HG02759 (cell line): ENCODE measurements around the gene AGRN.
"Not testable (repeated sequence)": the region's sequence is repeated elsewhere in the genome, so short reads cannot be mapped to it uniquely, and the experiment has no call there.

Source experiments
- ATAC-seq: cut with Tn5 transposase; IDR thresholded peaks from one replicate; pipeline ENCODE4 v1.9.1; 2021; ENCODE audit warnings: mild to moderate bottlenecking, moderate library complexity; ENCODE audit not compliant: unreplicated experiment

The AGRN gene

GRCh38 chr1:1049318-1050165, 29.6 kb downstream of the AGRN start:
- no peak for ATAC-seq

DNA sequence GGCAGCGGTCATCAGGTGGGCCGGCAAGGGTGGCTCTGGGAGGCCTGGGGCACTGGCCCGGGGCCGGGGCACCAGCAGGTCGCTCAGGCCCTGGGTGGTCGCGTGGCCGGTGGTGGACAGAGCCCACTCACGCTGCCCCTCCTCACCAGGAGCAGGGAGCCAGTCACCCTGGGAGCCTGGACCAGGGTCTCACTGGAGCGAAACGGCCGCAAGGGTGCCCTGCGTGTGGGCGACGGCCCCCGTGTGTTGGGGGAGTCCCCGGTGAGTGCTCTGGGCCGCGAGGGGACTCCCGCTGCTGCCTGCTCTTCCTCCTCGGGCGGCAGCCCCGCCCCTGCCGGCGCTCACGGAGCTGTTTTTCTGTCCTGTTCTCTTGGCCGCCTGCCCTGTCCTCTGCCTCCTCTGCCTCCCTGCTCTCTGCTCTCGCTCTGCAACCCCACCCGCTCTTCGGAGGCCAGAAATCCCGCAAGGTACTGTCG, 30.7 kb downstream of the AGRN start:
- ATAC-seq, result no peak

DNA sequence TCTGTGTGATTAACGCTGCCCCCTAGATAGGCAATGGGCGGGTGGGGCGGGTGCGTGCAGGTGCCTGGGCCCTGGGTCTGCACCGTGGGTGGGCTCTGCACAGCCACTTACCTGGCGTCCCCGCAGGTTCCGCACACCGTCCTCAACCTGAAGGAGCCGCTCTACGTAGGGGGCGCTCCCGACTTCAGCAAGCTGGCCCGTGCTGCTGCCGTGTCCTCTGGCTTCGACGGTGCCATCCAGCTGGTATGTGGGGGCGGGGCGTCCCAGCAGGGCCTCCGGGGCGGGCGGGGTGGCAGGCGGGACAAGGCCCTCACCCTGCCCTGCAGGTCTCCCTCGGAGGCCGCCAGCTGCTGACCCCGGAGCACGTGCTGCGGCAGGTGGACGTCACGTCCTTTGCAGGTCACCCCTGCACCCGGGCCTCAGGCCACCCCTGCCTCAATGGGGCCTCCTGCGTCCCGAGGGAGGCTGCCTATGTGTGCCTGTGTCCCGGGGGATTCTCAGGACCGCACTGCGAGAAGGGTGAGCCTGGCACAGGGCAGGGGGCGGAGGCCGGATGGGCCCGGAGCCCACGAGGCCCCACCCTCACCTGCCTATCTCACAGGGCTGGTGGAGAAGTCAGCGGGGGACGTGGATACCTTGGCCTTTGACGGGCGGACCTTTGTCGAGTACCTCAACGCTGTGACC, 31.3 kb downstream of the AGRN start:
- no peak for ATAC-seq

DNA sequence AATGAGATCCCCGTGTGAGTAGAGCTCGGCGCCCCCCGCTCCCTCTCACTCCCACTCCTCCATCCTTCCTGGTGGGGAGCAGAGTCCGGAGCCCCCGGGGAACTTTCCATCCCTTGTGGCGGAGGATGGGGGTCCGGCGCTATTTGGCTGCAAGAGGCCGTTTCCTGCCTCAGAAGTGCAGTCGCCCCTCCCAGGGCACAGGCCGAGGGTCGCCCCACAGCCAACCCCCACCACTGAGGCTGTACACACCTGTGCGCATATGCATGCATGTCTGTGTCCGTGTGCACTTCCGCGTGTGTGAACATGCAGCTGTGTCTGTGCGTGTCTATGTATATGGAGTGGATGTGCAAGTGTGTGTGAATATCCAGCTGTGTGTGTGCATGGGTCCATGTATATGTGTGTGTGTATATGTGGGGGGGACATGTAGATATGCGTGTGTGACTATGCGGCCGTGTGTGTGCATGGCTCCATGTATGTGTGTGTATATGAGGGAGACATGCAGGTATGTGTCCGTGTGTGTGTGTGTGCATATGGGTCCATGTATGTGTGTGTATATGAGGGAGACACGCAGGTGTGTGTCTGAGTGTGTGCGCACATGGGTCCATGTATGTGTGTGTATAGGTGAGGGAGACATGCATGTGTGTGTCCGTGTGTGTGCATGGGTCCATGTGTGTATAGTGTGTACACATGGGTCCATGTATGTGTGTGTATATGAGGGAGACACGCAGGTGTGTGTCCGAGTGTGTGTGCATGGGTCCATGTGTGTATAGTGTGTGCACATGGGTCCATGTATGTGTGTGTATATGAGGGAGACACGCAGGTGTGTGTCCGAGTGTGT, 32.3 kb downstream of the AGRN start:
- no peak for ATAC-seq

DNA sequence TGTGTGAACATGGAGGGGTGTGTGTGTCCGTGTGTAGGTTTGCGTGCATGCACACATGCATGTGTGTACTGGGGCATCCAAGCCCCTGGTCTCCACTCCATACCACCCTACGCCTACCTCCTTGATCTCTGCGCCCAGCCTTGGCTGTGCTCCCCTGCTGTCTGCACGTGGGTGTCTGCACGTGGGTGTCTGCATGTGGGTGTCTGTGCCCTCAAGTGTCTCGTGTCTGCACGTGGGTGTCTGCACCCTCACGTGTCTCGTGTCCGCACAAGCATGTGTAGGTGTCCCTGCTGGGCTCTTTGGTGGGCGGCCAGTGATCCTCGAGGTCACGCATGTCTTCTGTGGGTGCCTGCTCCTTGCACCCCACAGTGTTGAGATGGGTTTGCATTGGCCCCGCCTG, 33.1 kb downstream of the AGRN start:
- ATAC-seq, result no peak

DNA sequence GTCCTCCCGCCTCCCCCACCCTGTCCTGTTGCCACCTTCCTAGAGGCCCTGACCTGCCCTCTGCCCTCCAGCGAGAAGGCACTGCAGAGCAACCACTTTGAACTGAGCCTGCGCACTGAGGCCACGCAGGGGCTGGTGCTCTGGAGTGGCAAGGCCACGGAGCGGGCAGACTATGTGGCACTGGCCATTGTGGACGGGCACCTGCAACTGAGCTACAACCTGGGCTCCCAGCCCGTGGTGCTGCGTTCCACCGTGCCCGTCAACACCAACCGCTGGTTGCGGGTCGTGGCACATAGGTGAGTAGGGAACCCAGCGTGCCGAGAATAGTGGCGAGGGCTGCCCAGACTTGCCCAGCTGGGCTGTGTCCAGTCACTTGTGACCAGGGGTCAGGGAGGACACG, 33.8 kb downstream of the AGRN start:
- ATAC-seq, result no peak

DNA sequence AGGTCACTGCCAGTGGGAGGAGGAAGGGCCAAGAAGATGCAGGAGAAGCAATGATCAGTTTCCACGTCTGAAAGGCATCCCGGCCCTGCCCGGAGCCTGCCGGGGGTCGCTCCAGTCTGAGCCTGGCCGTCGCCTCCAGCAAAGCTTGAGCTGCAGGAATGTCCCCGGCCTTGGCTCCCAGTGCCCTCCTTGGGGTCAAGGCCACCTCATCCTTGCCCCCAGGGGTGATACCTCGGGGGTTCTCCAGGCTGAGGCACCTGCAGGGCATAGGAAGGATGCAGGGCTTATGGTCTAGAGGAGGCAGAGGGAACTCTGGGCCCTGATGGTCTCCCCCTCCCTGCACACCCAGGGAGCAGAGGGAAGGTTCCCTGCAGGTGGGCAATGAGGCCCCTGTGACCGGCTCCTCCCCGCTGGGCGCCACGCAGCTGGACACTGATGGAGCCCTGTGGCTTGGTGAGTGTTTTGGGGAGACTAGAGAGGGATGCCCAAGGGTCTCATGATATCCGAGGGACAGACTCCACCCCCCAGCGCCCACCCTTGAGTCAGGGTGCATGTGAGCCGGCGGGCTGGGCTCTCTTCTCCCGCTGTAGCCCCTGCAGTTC, 34.3 kb downstream of the AGRN start:
- no peak for ATAC-seq

GRCh38 chr1:1054971-1055370, 35.1 kb downstream of the AGRN start:
- ATAC-seq, result no peak

DNA sequence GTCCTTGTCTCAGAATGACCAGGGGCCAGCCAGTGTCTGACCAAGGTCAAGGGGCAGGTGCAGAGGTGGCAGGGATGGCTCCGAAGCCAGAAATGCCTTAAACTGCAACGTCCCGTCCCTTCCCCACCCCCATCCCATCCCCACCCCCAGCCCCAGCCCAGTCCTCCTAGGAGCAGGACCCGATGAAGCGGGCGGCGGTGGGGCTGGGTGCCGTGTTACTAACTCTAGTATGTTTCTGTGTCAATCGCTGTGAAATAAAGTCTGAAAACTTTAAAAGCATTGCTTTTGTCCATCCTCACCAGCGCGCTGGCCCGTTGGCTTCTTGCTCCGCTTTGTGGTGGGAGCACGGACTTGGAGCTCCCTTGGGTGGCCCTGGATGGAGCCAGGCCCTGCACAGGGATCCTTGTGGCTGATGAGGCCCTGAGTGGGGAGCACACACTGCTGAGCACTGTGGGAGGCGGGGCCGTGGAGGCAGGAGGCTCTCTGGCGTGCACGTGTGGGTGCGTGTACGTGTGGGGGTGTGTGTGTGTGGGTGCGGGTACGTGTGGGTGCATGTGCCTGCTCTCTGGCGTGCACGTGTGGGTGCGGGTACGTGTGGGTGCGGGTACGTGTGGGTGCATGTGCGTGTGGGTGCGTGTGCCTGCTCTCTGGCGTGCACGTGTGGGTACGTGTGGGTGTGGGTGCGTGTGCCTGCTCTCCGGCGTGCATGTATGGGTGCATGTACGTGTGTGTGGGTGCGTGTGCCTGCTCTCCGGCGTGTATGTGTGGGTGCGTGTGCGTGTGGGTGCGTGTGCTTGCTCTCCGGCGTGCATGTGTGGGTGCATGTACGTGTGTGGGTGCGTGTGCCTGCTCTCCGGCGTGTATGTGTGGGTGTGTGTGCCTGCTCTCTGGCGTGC, 36.2 kb downstream of the AGRN start:
- ATAC-seq, result no peak

DNA sequence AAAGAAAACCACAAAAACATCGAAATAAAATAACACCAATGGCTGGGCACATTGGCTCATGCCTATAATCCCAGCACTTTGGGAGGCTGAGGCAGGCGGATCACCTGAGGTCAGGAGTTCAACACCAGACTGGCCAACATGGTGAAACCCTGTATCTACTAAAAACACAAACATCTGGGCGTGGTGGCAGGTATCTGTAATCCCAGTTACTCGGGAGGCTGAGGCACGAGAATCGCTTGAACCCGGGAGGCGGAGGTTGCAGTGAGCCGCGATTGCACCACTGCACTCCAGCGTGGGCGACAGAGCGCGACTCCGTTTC, 37.8 kb downstream of the AGRN start:
- not testable (repeated sequence) for ATAC-seq

DNA sequence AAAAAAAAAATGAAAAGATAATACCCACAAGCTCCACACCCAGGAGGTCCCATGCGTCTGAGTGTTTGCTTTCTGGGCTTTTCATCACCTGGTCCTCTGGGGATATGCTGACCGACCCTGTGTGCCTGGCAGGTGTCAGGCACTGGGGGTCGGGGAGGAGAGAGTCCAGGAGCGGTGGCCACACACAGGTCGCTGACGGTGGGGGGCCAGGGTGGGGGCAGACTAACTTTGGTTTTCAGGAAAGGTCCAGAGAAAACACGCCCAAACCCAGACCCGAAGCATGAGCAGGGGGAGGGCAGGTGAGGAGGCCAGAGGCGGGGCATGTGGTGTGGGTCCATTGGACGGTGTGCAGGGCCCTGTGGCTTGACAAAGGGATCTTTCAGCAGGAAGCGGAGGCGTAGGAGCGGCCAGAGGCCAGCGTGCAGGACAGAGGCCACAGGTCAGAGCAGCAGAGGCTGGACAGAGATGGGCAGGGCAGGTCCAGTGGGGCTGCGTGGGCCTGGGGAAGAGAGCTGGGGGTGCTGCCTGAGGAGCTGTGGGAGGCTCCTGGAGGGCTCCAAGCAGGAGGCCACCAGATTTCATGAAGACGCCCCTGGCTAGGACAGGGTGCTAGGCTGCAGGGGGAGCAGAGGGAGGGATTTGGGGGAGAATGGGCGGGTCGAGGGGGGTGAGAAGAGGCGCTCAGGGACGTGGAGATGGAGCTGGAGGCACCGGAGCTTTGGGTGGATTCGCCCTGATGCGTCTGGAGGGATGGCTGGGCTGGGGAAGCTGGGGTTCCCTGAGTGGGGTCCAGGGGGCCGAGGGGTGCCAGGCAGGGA, 38.4 kb downstream of the AGRN start:
- no peak for ATAC-seq

DNA sequence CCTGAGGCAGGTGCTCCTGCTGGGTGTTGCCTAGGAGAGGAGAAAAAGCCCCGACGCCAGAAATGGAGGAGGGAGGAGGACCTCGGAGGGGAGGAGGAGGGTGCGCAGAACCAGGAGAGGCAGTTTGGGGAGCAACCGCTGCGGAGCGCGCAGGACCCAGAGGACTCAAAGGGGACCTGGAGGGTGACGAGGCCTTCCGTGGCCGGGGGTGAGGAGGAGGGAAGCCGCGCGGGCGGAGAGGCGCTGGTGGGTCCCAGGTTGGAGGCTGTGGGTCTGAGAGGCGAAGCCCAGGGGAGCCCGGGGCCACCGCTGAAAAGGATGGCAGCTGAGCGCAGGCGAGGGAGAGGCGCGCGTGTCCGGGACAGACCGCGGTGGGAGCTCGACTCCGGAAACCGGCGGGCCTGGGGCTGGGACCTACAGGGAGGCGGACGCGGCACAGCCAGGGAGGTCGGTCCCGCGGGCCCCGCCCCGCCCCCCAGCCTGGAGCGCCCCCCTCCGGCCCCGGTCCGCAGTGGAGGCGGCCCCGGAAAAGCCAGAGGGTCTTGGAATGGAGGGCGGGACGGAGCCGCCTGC, 39.1 kb downstream of the AGRN start:
- ATAC-seq, result peak; percentile 45

- peak; percentile 71 for ATAC-seq
Observed at GRCh38 chr1:1059494-1060280, 39.8 kb downstream of the AGRN start.

DNA sequence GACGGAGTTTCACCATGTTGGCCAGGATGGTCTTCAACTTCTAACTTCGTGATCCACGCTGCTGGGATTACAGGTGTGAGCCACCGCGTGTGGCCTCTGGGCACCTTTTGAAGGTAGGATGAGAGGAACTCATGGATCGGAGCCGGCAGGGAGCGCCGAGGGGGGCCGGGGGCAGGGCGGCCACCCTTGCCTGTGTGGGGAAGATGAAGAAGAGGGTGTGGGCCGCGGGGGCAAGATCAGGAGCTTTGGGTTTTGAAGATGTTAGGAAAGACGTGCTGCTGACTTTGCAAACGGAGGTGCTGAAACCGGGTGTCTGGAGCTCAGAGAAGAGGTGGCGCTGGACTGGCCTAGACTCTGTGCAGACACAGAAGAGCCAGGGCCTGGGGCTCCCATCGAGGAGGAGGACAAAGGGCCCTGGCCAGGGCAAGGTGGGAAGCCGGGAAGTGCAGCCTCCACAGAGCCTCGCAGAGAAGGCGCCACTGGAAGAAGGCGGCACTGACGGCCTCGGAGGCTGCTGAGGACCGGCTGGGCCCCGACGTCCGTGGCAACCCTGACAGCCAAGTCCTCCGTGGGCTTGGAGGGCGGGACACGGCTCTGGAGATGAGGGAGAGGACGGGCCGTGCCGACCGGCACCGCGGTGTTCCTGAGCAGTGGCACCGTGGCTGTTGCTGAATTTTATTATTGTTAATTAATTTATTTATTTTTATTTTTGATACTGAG, 40.5 kb downstream of the AGRN start:
- ATAC-seq, result no peak

DNA sequence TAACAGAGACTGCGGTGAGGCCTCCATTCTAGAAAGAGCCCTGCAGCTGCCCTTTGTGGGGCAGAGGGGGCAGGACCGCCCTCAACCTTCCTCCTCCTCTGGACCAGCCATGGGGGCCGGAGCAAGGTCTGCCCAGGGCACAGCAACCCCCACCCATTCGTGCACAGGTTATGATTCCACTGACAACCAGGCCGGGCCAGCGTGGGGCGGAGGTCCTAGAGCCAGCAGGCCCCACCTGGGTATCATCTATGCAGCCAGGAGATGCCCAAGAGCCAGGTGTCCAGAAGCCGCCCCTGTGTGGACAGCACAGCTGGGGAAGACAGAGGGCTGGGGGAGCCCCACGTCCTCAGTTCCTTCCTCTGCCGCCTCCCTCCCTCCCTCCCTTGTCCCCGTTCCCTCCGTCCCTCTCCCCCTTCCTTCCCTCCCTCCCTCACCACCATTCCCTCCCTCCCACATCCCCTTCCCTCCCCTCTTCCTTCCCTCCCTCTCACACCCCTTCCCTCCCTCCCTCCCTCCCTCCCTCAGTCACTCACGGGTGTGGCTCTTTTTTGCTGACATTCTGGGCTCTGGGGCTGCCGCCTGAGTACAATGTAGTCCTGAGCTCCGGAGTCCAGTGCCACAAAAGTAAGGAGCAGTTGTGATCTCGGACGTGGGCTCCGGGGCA, 41.9 kb downstream of the AGRN start:
- no peak for ATAC-seq

GRCh38 chr1:1062348-1063163, 42.6 kb downstream of the AGRN start:
- no peak for ATAC-seq
